ENCODE data around the gene PYROXD2. TPM values are rescaled to one million over a fixed set of nuclear protein-coding genes. Genes with fewer than 3 reads are reported as not detected.

PYROXD2 gene
- polyA plus RNA-seq, 1 of the 3 experiments (the other 2 are of a cell fraction), result 26.7 TPM

DNA sequence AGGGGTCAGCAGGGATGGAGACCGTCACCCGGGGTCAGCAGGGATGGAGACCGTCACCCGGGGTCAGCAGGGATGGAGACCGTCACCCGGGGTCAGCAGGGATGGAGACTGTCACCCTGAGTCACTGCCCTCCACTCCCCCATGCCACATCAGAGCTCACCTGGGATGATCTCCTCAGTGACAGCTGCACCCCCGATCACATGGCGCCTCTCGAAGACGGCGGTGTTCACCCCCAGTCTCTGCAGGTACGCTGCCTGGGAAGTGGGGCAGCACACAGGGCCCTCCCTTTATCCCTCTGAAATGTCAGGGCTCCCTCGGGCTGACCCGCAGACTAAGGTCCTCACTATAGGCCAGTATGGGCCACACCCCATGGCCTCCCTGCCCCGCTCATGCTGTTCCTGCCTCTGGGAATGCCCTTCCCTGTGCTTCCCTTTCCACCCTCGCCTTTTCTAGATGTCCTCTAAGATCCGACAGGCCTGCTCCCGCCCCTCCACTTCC lies 7.2 kb downstream of the PYROXD2 start:
- no peaks in the 10 kb centered on the region for H3K9me3 ChIP-seq
- H3K27ac ChIP-seq (ENCODE audit: low read depth in 2 of 2, low read length in 1 of 2), result no peak overlapping the region
- H3K9me2 ChIP-seq, result no peaks in the 10 kb centered on the region
- H3K36me3 ChIP-seq (replicated peaks in 1 of 2; ENCODE audit: control insufficient read depth in 1 of 2, insufficient read depth in 2 of 2, low read length in 1 of 2), result peaks cover 0 to 2% of the 10 kb centered on the region in 2 experiments
- no peak for DNase-seq
- ChIA-PET POLR2A (no interaction called here), CTCF (interaction anchor here (3.0 kb wide), 1 partner anchor 18 kb away, joined by 10 read pairs; no protein-coding TSS in a partner anchor)
- H4K20me1 ChIP-seq (ENCODE audit: insufficient read depth), result no peaks in the 10 kb centered on the region
- no peaks in the 10 kb centered on the region for H3K79me2 ChIP-seq (ENCODE audit: insufficient read depth)
- peaks cover 3 to 14% of the 10 kb centered on the region in 2 experiments; a peak in 3 of 4 replicates for H3K4me1 ChIP-seq (ENCODE audit: control insufficient read depth in 1 of 2, insufficient read depth in 2 of 2, low read depth in 1 of 2, low read length in 1 of 2)
- H3K9ac ChIP-seq, result no peak overlapping the region
- WGBS (ENCODE audit: low lambda C conversion rate), result 96% methylated on average over 15 of the region's 18 CpGs
- no peak overlapping the region for H2AFZ ChIP-seq (ENCODE audit: low read depth)
- H3K4me3 ChIP-seq (ENCODE audit: low read depth in 2 of 2, low read length in 1 of 2), result no peak overlapping the region
- no peaks in the 10 kb centered on the region for H3K27me3 ChIP-seq (ENCODE audit: insufficient read depth)
- H3F3A ChIP-seq (replicated peaks; ENCODE audit: insufficient read depth), result no peaks in the 10 kb centered on the region
- no peak overlapping the region for H3K4me2 ChIP-seq
- no peak for TF ChIP-seq RCOR1 (IDR thresholded peaks at IDR 0.05; ENCODE audit: low read length)
- TF ChIP-seq, protein P1, sequence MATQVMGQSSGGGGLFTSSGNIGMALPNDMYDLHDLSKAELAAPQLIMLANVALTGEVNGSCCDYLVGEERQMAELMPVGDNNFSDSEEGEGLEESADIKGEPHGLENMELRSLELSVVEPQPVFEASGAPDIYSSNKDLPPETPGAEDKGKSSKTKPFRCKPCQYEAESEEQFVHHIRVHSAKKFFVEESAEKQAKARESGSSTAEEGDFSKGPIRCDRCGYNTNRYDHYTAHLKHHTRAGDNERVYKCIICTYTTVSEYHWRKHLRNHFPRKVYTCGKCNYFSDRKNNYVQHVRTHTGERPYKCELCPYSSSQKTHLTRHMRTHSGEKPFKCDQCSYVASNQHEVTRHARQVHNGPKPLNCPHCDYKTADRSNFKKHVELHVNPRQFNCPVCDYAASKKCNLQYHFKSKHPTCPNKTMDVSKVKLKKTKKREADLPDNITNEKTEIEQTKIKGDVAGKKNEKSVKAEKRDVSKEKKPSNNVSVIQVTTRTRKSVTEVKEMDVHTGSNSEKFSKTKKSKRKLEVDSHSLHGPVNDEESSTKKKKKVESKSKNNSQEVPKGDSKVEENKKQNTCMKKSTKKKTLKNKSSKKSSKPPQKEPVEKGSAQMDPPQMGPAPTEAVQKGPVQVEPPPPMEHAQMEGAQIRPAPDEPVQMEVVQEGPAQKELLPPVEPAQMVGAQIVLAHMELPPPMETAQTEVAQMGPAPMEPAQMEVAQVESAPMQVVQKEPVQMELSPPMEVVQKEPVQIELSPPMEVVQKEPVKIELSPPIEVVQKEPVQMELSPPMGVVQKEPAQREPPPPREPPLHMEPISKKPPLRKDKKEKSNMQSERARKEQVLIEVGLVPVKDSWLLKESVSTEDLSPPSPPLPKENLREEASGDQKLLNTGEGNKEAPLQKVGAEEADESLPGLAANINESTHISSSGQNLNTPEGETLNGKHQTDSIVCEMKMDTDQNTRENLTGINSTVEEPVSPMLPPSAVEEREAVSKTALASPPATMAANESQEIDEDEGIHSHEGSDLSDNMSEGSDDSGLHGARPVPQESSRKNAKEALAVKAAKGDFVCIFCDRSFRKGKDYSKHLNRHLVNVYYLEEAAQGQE (IDR thresholded peaks at IDR 0.05; ENCODE audit: low read depth, low read length), result no peak
- TF ChIP-seq TEAD4 (IDR thresholded peaks at IDR 0.05; ENCODE audit: borderline replicate concordance, insufficient read depth), result no peak
- TF ChIP-seq CHD2 (IDR thresholded peaks at IDR 0.05; ENCODE audit: low read length, partially characterized antibody), result no peak
- TF ChIP-seq, protein P2, sequence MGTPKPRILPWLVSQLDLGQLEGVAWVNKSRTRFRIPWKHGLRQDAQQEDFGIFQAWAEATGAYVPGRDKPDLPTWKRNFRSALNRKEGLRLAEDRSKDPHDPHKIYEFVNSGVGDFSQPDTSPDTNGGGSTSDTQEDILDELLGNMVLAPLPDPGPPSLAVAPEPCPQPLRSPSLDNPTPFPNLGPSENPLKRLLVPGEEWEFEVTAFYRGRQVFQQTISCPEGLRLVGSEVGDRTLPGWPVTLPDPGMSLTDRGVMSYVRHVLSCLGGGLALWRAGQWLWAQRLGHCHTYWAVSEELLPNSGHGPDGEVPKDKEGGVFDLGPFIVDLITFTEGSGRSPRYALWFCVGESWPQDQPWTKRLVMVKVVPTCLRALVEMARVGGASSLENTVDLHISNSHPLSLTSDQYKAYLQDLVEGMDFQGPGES (IDR thresholded peaks at IDR 0.05; ENCODE audit: low read depth, low read length), result no peak
- no peak for TF ChIP-seq NRF1 (IDR thresholded peaks at IDR 0.05; ENCODE audit: low read depth, low read length)

DNA sequence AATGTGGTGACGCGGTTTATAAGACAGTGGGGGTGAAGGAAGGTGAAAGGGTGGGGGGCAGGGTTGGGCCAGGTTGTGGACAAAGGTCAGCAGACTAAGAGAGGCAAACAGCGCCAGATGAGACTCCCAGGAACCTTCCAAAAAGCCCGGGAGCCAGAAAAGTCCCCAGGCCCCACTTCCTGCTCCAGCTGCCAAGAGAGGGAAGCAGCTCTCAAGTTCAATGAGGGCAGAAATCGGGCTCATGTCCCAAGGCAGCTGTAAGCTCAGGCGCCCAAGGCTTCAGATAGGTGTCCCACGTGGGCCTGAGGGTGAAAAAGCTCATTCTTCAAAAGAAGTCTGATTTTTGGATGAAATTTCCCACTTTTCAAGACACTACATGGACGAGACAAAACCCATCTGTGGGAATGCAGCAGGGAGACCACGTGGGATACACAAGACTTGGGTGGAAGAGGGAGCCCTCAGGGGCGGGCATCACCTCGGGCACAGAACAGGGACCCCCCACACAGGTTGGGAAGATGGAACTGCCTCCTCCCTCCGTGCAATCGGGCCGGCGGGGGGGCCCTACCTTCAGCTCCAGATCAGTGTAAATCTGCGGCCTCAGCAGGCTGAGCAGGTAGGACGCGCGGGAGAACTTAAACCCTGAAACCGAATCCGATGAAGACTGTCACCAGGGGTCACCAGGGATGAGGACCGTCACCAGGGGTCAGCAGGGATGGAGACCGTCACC lies 7.8 kb downstream of the PYROXD2 start:
- CTCF ChIA-PET, result no interaction called here
- no peaks in the 10 kb centered on the region for H3K9me3 ChIP-seq
- POLR2A ChIA-PET, result no interaction called here
- H3K9ac ChIP-seq, result no peak overlapping the region
- no peaks in the 10 kb centered on the region for H3K27me3 ChIP-seq (ENCODE audit: insufficient read depth)
- H2AFZ ChIP-seq (ENCODE audit: low read depth), result no peak overlapping the region
- no peak overlapping the region for H3K4me3 ChIP-seq (ENCODE audit: low read depth in 2 of 2, low read length in 1 of 2)
- no peaks in the 10 kb centered on the region for H3F3A ChIP-seq (replicated peaks; ENCODE audit: insufficient read depth)
- peaks cover 6 to 14% of the 10 kb centered on the region in 2 experiments; a peak in 3 of 4 replicates for H3K4me1 ChIP-seq (ENCODE audit: control insufficient read depth in 1 of 2, insufficient read depth in 2 of 2, low read depth in 1 of 2, low read length in 1 of 2)
- no peaks in the 10 kb centered on the region for H4K20me1 ChIP-seq (ENCODE audit: insufficient read depth)
- no peaks in the 10 kb centered on the region for H3K79me2 ChIP-seq (ENCODE audit: insufficient read depth)
- no peaks in the 10 kb centered on the region for H3K9me2 ChIP-seq
- H3K27ac ChIP-seq (ENCODE audit: low read depth in 2 of 2, low read length in 1 of 2), result no peak overlapping the region
- peaks cover 0 to 3% of the 10 kb centered on the region in 2 experiments for H3K36me3 ChIP-seq (replicated peaks in 1 of 2; ENCODE audit: control insufficient read depth in 1 of 2, insufficient read depth in 2 of 2, low read length in 1 of 2)
- H3K4me2 ChIP-seq, result no peak overlapping the region
- no peak for DNase-seq
- 87% methylated on average over 20 of the region's 23 CpGs for WGBS (ENCODE audit: low lambda C conversion rate)
- TF ChIP-seq, protein P2 (IDR thresholded peaks at IDR 0.05; ENCODE audit: low read depth, low read length), result no peak
- no peak for TF ChIP-seq TAF1 (IDR thresholded peaks at IDR 0.05; ENCODE audit: borderline replicate concordance, low read depth, low read length)
- TF ChIP-seq MEF2A (IDR thresholded peaks at IDR 0.05; ENCODE audit: borderline replicate concordance, low read depth), result no peak
- TF ChIP-seq RXRA (IDR thresholded peaks at IDR 0.05; ENCODE audit: borderline replicate concordance, low read depth), result no peak
- TF ChIP-seq FOXJ3 (CRISPR knock-in tag; IDR thresholded peaks at IDR 0.05), result no peak
- no peak for TF ChIP-seq NFIC (IDR thresholded peaks at IDR 0.05; ENCODE audit: borderline replicate concordance)
- TF ChIP-seq EZH2phosphoT487 (IDR thresholded peaks at IDR 0.05; ENCODE audit: borderline replicate concordance, low read depth), result no peak
- TF ChIP-seq RFX5 (IDR thresholded peaks at IDR 0.05; ENCODE audit: low read length), result no peak
- TF ChIP-seq NRF1 (IDR thresholded peaks at IDR 0.05; ENCODE audit: low read depth, low read length), result no peak
- no peak for TF ChIP-seq RAD21 (IDR thresholded peaks at IDR 0.05; ENCODE audit: low read length)
- TF ChIP-seq FOXM1 (IDR thresholded peaks at IDR 0.05; ENCODE audit: low read depth), result no peak
- TF ChIP-seq SMC3 (IDR thresholded peaks at IDR 0.05; ENCODE audit: low read depth, low read length), result no peak
- TF ChIP-seq, protein P1 (IDR thresholded peaks at IDR 0.05; ENCODE audit: low read depth, low read length), result no peak
